Stimulated activated naive B cell treated with anti-CD40 and anti-IgM and Interleukin-4, amounts not matched to agents 10 μg/mL and 1 μg/mL and 100 μg/mL, for 72 hours (primary cell): ENCODE measurements around the gene TMIGD1.
"Not testable (repeated sequence)": the region's sequence is repeated elsewhere in the genome, so short reads cannot be mapped to it uniquely, and the experiment has no call there.

Source experiments
- ATAC-seq, 2 donors: fragments of 150-1000 bp; cut with Tn5 transposase; replicated peaks; 2 replicates each; pipeline ENCODE4 v1.10.0; 2021; ENCODE audit warnings: moderate library complexity in 1 of 2
- DNase-seq: peaks from one replicate; pipeline ENCODE4 v3.0.0; 2021
- H3K27ac Mint-ChIP-seq: one replicate; pipeline ENCODE4 v1.8.0; 2022; ENCODE audit warnings: mild to moderate bottlenecking, mixed read lengths
- H3K27me3 Mint-ChIP-seq, 2 donors: one replicate each; pipeline ENCODE4 v1.8.0; 2022; ENCODE audit warnings: mixed read lengths in 2 of 2
- H3K36me3 Mint-ChIP-seq, 2 donors: one replicate each; pipeline ENCODE4 v1.8.0; 2022; ENCODE audit warnings: mixed read lengths in 2 of 2, mild to moderate bottlenecking in 1 of 2
- H3K4me1 Mint-ChIP-seq, 2 donors: one replicate each; pipeline ENCODE4 v1.8.0; 2022; ENCODE audit warnings: mixed read lengths in 2 of 2, mild to moderate bottlenecking in 1 of 2
- H3K4me3 Mint-ChIP-seq, 2 donors: one replicate each; pipeline ENCODE4 v1.8.0; 2022; ENCODE audit warnings: mild to moderate bottlenecking in 2 of 2, mixed read lengths in 2 of 2, moderate library complexity in 1 of 2
- H3K9me3 Mint-ChIP-seq, 2 donors: one replicate each; pipeline ENCODE4 v1.8.0; 2022; ENCODE audit warnings: mixed read lengths in 2 of 2, mild to moderate bottlenecking in 1 of 2

Gene TMIGD1

GRCh38 chr17:30347488-30347887, 13.6 kb upstream of the TMIGD1 start:
- no peak overlapping the region for H3K4me3 Mint-ChIP-seq
- peaks cover 9 to 11% of the 10 kb centered on the region in 2 donors for H3K4me1 Mint-ChIP-seq
- H3K27me3 Mint-ChIP-seq: no peaks in the 10 kb centered on the region
- no peak overlapping the region for H3K27ac Mint-ChIP-seq
- peaks cover 0 to 1% of the 10 kb centered on the region in 2 donors for H3K9me3 Mint-ChIP-seq
- ATAC-seq: no peak
- DNase-seq: no peak
- H3K36me3 Mint-ChIP-seq: peaks cover 0 to 2% of the 10 kb centered on the region in 2 donors

DNA sequence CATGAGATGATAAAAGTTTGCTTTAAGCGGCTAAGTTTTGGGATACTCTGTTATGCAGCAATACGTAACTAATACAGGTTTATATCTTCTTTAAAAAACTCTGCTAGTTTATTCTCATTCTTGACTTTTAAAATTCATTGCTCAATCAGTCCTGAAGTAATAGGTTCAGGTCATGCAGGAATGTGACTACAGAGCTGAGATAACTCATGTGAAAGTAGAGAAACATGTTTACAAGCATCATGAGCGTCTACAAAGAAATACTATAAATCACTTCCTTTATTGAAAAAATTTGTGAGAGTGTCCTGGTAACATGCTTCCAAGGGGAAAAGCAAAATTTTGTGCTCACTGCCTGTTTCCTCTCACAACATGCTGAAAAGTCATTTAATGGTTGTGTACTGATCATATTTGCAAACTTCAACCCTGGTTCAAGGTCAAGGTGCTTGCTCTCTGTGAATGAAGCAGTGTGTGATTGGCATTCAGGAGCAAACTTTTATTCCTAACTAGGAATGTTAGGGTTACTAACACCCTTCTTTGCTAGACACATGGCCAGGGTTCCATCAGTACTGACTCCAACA, 12.5 kb upstream of the TMIGD1 start:
- DNase-seq (no peak), ATAC-seq (no peak)
- H3K9me3 Mint-ChIP-seq: no peaks in the 10 kb centered on the region
- no peak overlapping the region for H3K27ac Mint-ChIP-seq
- H3K4me3 Mint-ChIP-seq: no peak overlapping the region
- no peaks in the 10 kb centered on the region for H3K36me3 Mint-ChIP-seq
- H3K27me3 Mint-ChIP-seq: no peaks in the 10 kb centered on the region
- peaks cover 6% of the 10 kb centered on the region in 2 donors for H3K4me1 Mint-ChIP-seq

GRCh38 chr17:30345527-30346075, 11.7 kb upstream of the TMIGD1 start:
- Mint-ChIP-seq H3K27ac (no peak overlapping the region), H3K36me3 (no peaks in the 10 kb centered on the region), H3K9me3 (no peaks in the 10 kb centered on the region), H3K27me3 (no peaks in the 10 kb centered on the region), H3K4me1 (peaks cover 6% of the 10 kb centered on the region in 2 donors), H3K4me3 (no peak overlapping the region)
- DNase-seq: no peak
- ATAC-seq: peak; percentile 89 to 94

DNA sequence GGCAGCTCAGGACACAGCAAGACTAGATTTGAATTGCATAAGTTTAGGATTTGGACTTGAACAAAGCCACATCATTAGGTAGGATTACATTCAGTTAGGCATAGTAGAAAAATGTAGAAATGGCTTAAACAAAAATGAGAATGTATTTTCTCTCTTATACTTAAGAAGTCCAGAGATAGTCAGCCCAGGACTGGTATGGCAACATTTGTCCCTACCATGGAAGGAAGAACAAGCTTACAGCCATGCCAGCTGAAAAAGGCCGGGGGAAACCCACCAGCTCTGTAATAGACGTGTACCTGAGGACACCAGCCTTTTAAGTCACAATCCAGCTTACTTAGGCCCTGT, 11.2 kb upstream of the TMIGD1 start:
- H3K27ac Mint-ChIP-seq: no peak overlapping the region
- H3K36me3 Mint-ChIP-seq: no peaks in the 10 kb centered on the region
- H3K27me3 Mint-ChIP-seq: no peaks in the 10 kb centered on the region
- ATAC-seq (peak in 1 of 2 donors; percentile 4), DNase-seq (no peak)
- H3K9me3 Mint-ChIP-seq: no peaks in the 10 kb centered on the region
- no peak overlapping the region for H3K4me3 Mint-ChIP-seq
- H3K4me1 Mint-ChIP-seq: peaks cover 8 to 11% of the 10 kb centered on the region in 2 donors

GRCh38 chr17:30344283-30345088, 10.6 kb upstream of the TMIGD1 start:
- Mint-ChIP-seq H3K4me1 (peaks cover 9 to 14% of the 10 kb centered on the region in 2 donors), H3K36me3 (no peaks in the 10 kb centered on the region), H3K4me3 (no peak overlapping the region), H3K27me3 (no peaks in the 10 kb centered on the region), H3K9me3 (no peaks in the 10 kb centered on the region), H3K27ac (no peak overlapping the region)
- ATAC-seq (no peak), DNase-seq (no peak)

DNA sequence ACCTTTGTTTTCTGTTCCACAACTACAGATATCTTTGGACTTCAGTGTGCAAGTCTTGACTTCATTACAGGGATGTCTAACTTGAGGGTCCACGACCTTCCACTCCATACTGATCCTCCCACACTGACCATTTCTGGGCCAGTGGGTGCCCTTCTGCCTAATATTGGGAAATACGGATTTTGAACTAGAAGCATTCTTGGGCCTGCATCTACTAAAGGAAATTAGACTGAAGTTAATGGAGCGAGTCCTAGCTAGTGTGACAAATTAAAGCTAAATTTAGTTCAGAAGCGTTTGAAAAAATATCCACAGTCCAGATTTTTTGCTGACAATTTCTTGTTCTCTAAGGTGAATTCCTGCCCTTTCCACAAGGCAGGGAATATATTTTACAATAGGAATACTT, 9.9 kb upstream of the TMIGD1 start:
- peaks cover 9 to 14% of the 10 kb centered on the region in 2 donors for H3K4me1 Mint-ChIP-seq
- no peaks in the 10 kb centered on the region for H3K9me3 Mint-ChIP-seq
- no peaks in the 10 kb centered on the region for H3K27me3 Mint-ChIP-seq
- DNase-seq: no peak
- ATAC-seq: no peak
- no peak overlapping the region for H3K4me3 Mint-ChIP-seq
- H3K27ac Mint-ChIP-seq: no peak overlapping the region
- no peaks in the 10 kb centered on the region for H3K36me3 Mint-ChIP-seq

DNA sequence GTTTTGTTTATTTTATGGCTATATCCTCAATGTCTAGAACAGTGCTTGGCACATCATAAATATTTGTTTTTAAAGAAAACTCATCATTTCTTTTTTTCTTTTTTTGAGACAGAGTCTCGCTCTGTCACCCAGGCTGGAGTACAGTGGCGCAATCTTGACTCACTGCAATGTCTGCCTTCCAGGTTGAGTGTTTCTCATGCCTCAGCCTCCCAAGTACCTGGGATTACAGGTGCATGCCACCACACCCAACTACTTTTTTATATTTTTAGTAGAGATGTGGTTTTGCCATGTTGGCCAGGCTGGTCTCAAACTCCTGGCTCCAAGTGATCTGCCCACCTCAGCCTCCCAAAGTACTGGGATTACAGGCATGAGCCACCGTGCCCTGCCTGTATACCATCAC, 9.4 kb upstream of the TMIGD1 start:
- H3K9me3 Mint-ChIP-seq, H3K27ac Mint-ChIP-seq, H3K27me3 Mint-ChIP-seq, ATAC-seq, H3K36me3 Mint-ChIP-seq, H3K4me3 Mint-ChIP-seq, DNase-seq: not testable (repeated sequence)
- H3K4me1 Mint-ChIP-seq: peaks cover 9 to 14% of the 10 kb centered on the region in 2 donors

DNA sequence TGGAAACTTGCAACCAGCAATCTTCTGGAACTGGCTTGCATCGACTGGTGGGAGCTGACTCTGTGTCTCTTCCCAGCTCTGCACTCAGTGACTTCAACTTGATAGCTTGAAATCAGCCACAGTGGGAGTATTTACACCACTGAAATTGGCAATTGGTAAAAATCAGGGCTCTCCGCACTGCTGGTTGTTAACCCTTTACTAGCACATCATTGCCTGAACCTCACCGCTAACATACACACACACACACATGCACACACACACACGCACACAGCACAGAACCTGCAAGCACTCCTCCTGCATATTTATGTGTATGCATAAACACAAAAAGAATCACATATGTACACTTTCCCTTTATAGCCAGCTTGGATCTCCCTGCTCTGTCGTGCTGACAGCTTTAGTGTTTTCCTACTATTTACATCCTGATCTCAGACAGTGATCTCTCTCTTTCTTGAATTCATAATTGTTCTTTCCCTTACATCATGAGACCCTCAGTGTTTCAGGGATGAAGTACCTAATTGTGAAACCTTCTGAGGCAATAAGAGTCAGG, 7.9 kb upstream of the TMIGD1 start:
- H3K4me1 Mint-ChIP-seq: peaks cover 9 to 14% of the 10 kb centered on the region in 2 donors
- H3K9me3 Mint-ChIP-seq: no peaks in the 10 kb centered on the region

GRCh38 chr17:30340801-30341356, 7.0 kb upstream of the TMIGD1 start:
- DNase-seq (no peak), ATAC-seq (no peak)
- Mint-ChIP-seq H3K4me1 (peaks cover 9 to 12% of the 10 kb centered on the region in 2 donors), H3K36me3 (no peaks in the 10 kb centered on the region), H3K27me3 (peaks cover 0 to 4% of the 10 kb centered on the region in 2 donors), H3K27ac (no peak overlapping the region), H3K9me3 (no peaks in the 10 kb centered on the region), H3K4me3 (no peak overlapping the region)

More for the DNA sequence above, 7.9 kb upstream of the TMIGD1 start:
- ATAC-seq: no peak
- no peak overlapping the region for H3K4me3 Mint-ChIP-seq
- peaks cover 0 to 4% of the 10 kb centered on the region in 2 donors for H3K27me3 Mint-ChIP-seq
- no peaks in the 10 kb centered on the region for H3K36me3 Mint-ChIP-seq
- no peak for DNase-seq
- no peak overlapping the region for H3K27ac Mint-ChIP-seq

- Mint-ChIP-seq H3K27ac (no peak overlapping the region), H3K9me3 (no peaks in the 10 kb centered on the region), H3K36me3 (no peaks in the 10 kb centered on the region), H3K4me3 (no peak overlapping the region), H3K4me1 (peaks cover 5 to 8% of the 10 kb centered on the region in 2 donors), H3K27me3 (peaks cover 0 to 5% of the 10 kb centered on the region in 2 donors)
- ATAC-seq: no peak
- DNase-seq: no peak
These were observed 5.2 kb upstream of the TMIGD1 start for GRCh38 chr17:30339086-30339485.

GRCh38 chr17:30337393-30337999, 3.6 kb upstream of the TMIGD1 start:
- no peak overlapping the region for H3K27ac Mint-ChIP-seq
- H3K4me3 Mint-ChIP-seq: no peak overlapping the region
- ATAC-seq: no peak
- H3K36me3 Mint-ChIP-seq: no peaks in the 10 kb centered on the region
- H3K27me3 Mint-ChIP-seq: peaks cover 0 to 8% of the 10 kb centered on the region in 2 donors
- peaks cover 9 to 12% of the 10 kb centered on the region in 2 donors for H3K4me1 Mint-ChIP-seq
- no peaks in the 10 kb centered on the region for H3K9me3 Mint-ChIP-seq
- DNase-seq: no peak

DNA sequence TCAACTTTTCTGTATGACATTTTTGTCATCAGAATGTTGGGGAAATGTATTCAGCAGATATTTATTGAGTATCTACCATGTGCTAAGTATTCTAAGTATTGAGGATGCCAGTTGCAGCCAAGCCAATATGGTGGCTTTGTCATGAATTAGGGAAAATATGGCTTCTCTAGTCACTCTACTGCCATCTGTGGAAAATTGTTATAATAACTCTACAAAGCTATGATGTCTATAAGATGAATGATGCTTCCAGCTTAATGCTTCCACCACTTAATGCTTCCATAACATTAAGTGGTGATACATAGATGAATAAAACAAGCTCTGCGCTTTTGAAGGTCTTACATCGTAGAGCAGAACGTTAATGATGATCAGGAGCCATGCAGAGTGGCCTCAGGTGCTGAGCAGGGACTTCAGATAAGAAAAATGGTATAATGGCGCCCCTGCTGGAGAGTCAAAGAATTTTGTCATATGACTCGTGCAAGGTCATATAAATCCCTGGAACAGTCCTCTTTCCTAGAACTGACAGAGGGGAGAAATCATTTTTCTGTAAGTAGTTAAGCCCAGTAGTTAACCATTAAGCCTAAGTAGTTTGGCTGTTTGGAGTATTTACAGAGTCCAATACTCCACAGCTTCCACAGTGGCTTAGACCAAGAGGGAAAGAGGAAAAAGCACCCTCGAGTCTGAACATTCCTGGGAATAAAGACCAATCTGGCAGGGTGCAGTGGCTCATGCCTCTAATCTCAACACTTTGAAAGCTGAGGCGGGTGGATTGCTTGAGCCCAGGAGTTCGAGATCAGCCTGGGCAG, 2.7 kb upstream of the TMIGD1 start:
- H3K4me3 Mint-ChIP-seq: no peak overlapping the region
- ATAC-seq: peak; percentile 50 to 51

DNA sequence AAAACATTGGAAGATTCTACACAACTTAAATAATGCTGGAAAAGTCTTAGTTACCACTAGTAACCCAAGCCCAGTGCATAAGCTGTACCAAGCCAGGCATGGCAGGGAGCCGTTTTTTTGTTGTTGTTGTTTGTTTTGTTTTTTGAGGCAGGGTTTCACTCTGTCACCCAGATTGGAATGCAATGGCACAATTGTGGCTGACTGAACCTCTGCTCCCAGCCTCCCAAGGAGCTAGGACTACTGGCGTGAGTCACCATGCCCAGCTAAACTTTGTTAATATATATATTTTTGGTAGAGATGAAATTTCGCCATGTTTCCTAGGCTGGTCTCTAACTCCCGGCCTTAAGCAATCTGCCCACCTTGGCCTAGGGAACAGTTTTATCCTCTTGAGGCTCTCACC, 564 bp upstream of the TMIGD1 start:
- ATAC-seq (no peak), DNase-seq (no peak)
- Mint-ChIP-seq H3K27ac (no peak overlapping the region), H3K4me1 (peaks cover 10 to 15% of the 10 kb centered on the region in 2 donors), H3K36me3 (no peaks in the 10 kb centered on the region), H3K4me3 (no peak overlapping the region), H3K9me3 (no peaks in the 10 kb centered on the region), H3K27me3 (peaks cover 0 to 8% of the 10 kb centered on the region in 2 donors)

More for the DNA sequence above, 2.7 kb upstream of the TMIGD1 start:
- peaks cover 0 to 8% of the 10 kb centered on the region in 2 donors for H3K27me3 Mint-ChIP-seq
- peak; percentile 33 for DNase-seq
- no peak overlapping the region for H3K27ac Mint-ChIP-seq
- peaks cover 13 to 22% of the 10 kb centered on the region in 2 donors for H3K4me1 Mint-ChIP-seq
- no peaks in the 10 kb centered on the region for H3K36me3 Mint-ChIP-seq
- no peaks in the 10 kb centered on the region for H3K9me3 Mint-ChIP-seq
